Measurements from ENCODE around the gene PFDN2. TPM values are rescaled to one million over a fixed set of nuclear protein-coding genes. Genes with fewer than 3 reads are reported as not detected.
"Not testable (repeated sequence)": the region's sequence is repeated elsewhere in the genome, so short reads cannot be mapped to it uniquely, and the experiment has no call there.

Gene PFDN2
- total RNA-seq, 1 donor from 2014 or later: 74.1 TPM

- Histone ChIP-seq H3K79me2 (ENCODE audit: low read depth) (peaks cover 46% of the 10 kb centered on the region), H3K4me1 (peaks cover 11% of the 10 kb centered on the region), H3K4me2 (no peak overlapping the region), H2AFZ (replicated peaks) (no peak overlapping the region), H3K9ac (no peak overlapping the region), H3K27ac (no peak overlapping the region), H4K20me1 (ENCODE audit: low read depth) (peaks cover 23% of the 10 kb centered on the region), H3K27me3 (no peaks in the 10 kb centered on the region), H3K36me3 (no peaks in the 10 kb centered on the region), H3K4me3 (no peak overlapping the region), H3K9me3 (ENCODE audit: low read depth) (no peaks in the 10 kb centered on the region), H3F3A (ENCODE audit: low read depth) (peaks cover 32% of the 10 kb centered on the region)
- Mint-ChIP-seq H3K27ac (no peak overlapping the region), H3K36me3 (peaks cover 30% of the 10 kb centered on the region), H3K4me1 (peaks cover 27% of the 10 kb centered on the region), H3K4me3 (no peak overlapping the region), H3K9me3 (no peaks in the 10 kb centered on the region), H3K27me3 (ENCODE audit: insufficient read depth, low read depth) (peaks cover 6% of the 10 kb centered on the region)
- no peak for DNase-seq (ENCODE audit: low spot score)
- TF ChIP-seq EZH2 (IDR thresholded peaks at IDR 0.05) (no peak), EZH2phosphoT487 (IDR thresholded peaks at IDR 0.05) (no peak), CTCF (IDR thresholded peaks at IDR 0.05) (no peak)
Measured at GRCh38 chr1:161121042-161121650, 3.3 kb upstream of the PFDN2 start.

- no peak overlapping the region for H2AFZ ChIP-seq (replicated peaks)
- H3K27me3 ChIP-seq: no peaks in the 10 kb centered on the region
- H3F3A ChIP-seq (ENCODE audit: low read depth): peaks cover 32% of the 10 kb centered on the region
- H3K27ac ChIP-seq: no peak overlapping the region
- H3K9me3 Mint-ChIP-seq: no peaks in the 10 kb centered on the region
- peak overlapping the region; percentile 92 for H3K4me2 ChIP-seq
- H3K4me3 ChIP-seq: peak overlapping the region; percentile 72
- TF ChIP-seq CTCF (IDR thresholded peaks at IDR 0.05) (peak; percentile 43), EZH2 (IDR thresholded peaks at IDR 0.05) (no peak)
- H3K27ac Mint-ChIP-seq: no peak overlapping the region
- peaks cover 13% of the 10 kb centered on the region for H4K20me1 ChIP-seq (ENCODE audit: low read depth)
- peaks cover 27% of the 10 kb centered on the region for H3K4me1 Mint-ChIP-seq
- H3K4me3 Mint-ChIP-seq: peak overlapping the region; percentile 97
- no peaks in the 10 kb centered on the region for H3K9me3 ChIP-seq (ENCODE audit: low read depth)
- peaks cover 51% of the 10 kb centered on the region for H3K79me2 ChIP-seq (ENCODE audit: low read depth)
- no peaks in the 10 kb centered on the region for H3K36me3 ChIP-seq
- peaks cover 25% of the 10 kb centered on the region for H3K36me3 Mint-ChIP-seq
- H3K27me3 Mint-ChIP-seq (ENCODE audit: insufficient read depth, low read depth): peaks cover 7% of the 10 kb centered on the region
- peak; percentile 58 for DNase-seq (ENCODE audit: low spot score)
- H3K9ac ChIP-seq: no peak overlapping the region
- H3K4me1 ChIP-seq: peaks cover 11% of the 10 kb centered on the region
Measured at GRCh38 chr1:161119092-161119903, 1.5 kb upstream of the PFDN2 start.

- not testable (repeated sequence) for H3K27me3 Mint-ChIP-seq (ENCODE audit: insufficient read depth, low read depth); H3K9ac ChIP-seq; H3K36me3 ChIP-seq; H3K36me3 Mint-ChIP-seq; H3K9me3 Mint-ChIP-seq; H3K27ac ChIP-seq; H3K4me3 ChIP-seq; H3K4me2 ChIP-seq; H3K27me3 ChIP-seq; H3K27ac Mint-ChIP-seq; DNase-seq (ENCODE audit: low spot score); H3K9me3 ChIP-seq (ENCODE audit: low read depth); H2AFZ ChIP-seq (replicated peaks)
- Mint-ChIP-seq H3K4me3 (peak overlapping the region; percentile 97), H3K4me1 (peaks cover 27% of the 10 kb centered on the region)
- Histone ChIP-seq H3K4me1 (peaks cover 11% of the 10 kb centered on the region), H3K79me2 (ENCODE audit: low read depth) (peaks cover 84% of the 10 kb centered on the region), H3F3A (ENCODE audit: low read depth) (peaks cover 32% of the 10 kb centered on the region), H4K20me1 (ENCODE audit: low read depth) (peaks cover 40% of the 10 kb centered on the region)
Measured at GRCh38 chr1:161115961-161116360, 1.9 kb downstream of the PFDN2 start.
